Measurements from ENCODE around the gene PLA2G4C.

The PLA2G4C gene

DNA sequence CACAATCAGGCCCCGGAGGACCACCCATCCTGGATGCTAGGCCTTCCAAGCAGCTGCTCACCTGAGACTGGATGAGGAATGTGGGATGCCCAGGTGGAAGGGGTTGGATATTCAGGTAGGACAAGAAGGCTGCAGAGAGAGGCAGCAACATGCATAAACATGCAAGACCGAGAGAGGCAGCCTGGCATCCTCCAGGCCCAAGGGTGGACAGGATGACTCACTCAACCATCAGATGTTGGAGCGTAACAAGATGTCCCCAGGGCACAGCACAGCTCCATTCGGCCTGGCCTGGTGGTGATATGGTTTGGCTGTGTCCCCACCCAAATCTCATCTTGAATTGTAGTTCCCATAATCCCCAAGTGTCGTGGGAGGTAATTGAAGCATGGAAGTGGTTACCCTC, 56.8 kb downstream of the PLA2G4C start:
- TF ChIP-seq EZH2phosphoT487 (IDR thresholded peaks at IDR 0.05; ENCODE audit: borderline replicate concordance, low read length) = no peak
- TF ChIP-seq, protein P1, sequence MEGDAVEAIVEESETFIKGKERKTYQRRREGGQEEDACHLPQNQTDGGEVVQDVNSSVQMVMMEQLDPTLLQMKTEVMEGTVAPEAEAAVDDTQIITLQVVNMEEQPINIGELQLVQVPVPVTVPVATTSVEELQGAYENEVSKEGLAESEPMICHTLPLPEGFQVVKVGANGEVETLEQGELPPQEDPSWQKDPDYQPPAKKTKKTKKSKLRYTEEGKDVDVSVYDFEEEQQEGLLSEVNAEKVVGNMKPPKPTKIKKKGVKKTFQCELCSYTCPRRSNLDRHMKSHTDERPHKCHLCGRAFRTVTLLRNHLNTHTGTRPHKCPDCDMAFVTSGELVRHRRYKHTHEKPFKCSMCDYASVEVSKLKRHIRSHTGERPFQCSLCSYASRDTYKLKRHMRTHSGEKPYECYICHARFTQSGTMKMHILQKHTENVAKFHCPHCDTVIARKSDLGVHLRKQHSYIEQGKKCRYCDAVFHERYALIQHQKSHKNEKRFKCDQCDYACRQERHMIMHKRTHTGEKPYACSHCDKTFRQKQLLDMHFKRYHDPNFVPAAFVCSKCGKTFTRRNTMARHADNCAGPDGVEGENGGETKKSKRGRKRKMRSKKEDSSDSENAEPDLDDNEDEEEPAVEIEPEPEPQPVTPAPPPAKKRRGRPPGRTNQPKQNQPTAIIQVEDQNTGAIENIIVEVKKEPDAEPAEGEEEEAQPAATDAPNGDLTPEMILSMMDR (IDR thresholded peaks at IDR 0.05; ENCODE audit: low read depth, low read length, poor library complexity, severe bottlenecking) = no peak
- Histone ChIP-seq H3K9me3 (ENCODE audit: control insufficient read depth, insufficient read depth, low read length) (no peaks in the 10 kb centered on the region), H3K27ac (ENCODE audit: low read depth, low read length) (no peak overlapping the region), H3K4me1 (ENCODE audit: control insufficient read depth, low read length) (no peaks in the 10 kb centered on the region), H3K79me2 (ENCODE audit: control insufficient read depth, low read length) (no peaks in the 10 kb centered on the region), H3K4me2 (ENCODE audit: low read length) (no peak overlapping the region), H3F3A (ENCODE audit: control insufficient read depth, insufficient read depth) (no peaks in the 10 kb centered on the region), H4K20me1 (ENCODE audit: control insufficient read depth, insufficient read depth, low read depth, low read length) (no peaks in the 10 kb centered on the region), H3K36me3 (ENCODE audit: control insufficient read depth, low read length) (no peaks in the 10 kb centered on the region), H3K9me2 (replicated peaks; ENCODE audit: control insufficient read depth, low read length) (no peaks in the 10 kb centered on the region), H3K4me3 (ENCODE audit: low read length) (no peak overlapping the region), H3K27me3 (ENCODE audit: control insufficient read depth, low read length) (no peaks in the 10 kb centered on the region)

DNA sequence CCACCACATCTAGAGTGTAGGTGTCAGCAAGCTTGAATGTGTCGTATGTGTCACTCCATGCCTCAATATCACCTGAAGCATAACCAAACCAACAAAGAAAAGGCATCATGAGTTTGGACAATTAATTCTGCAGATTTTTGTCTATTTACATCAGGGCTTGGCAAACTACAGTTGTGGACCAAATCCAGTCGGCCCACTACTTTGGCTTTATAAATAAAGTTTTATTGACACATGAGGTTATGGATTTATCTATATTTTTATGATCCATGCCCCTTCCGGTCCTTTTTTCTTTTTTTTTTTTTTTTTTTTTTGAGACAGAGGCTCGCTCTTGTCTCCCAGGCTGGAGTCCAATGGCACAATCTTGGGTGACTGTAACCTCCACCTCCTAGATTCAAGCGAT, 57.5 kb downstream of the PLA2G4C start:
- Histone ChIP-seq H3K4me3 (ENCODE audit: low read length) (no peak overlapping the region), H3F3A (ENCODE audit: control insufficient read depth, insufficient read depth) (no peaks in the 10 kb centered on the region), H3K79me2 (ENCODE audit: control insufficient read depth, low read length) (no peaks in the 10 kb centered on the region), H3K4me1 (ENCODE audit: control insufficient read depth, low read length) (no peaks in the 10 kb centered on the region), H3K27ac (ENCODE audit: low read depth, low read length) (no peak overlapping the region), H3K27me3 (ENCODE audit: control insufficient read depth, low read length) (no peaks in the 10 kb centered on the region), H3K9me2 (replicated peaks; ENCODE audit: control insufficient read depth, low read length) (no peaks in the 10 kb centered on the region), H3K9me3 (ENCODE audit: control insufficient read depth, insufficient read depth, low read length) (no peaks in the 10 kb centered on the region), H4K20me1 (ENCODE audit: control insufficient read depth, insufficient read depth, low read depth, low read length) (no peaks in the 10 kb centered on the region), H3K36me3 (ENCODE audit: control insufficient read depth, low read length) (no peaks in the 10 kb centered on the region), H3K4me2 (ENCODE audit: low read length) (no peak overlapping the region)
- TF ChIP-seq, protein P1 (IDR thresholded peaks at IDR 0.05; ENCODE audit: low read depth, low read length, poor library complexity, severe bottlenecking) = no peak
- TF ChIP-seq EZH2phosphoT487 (IDR thresholded peaks at IDR 0.05; ENCODE audit: borderline replicate concordance, low read length) = no peak

DNA sequence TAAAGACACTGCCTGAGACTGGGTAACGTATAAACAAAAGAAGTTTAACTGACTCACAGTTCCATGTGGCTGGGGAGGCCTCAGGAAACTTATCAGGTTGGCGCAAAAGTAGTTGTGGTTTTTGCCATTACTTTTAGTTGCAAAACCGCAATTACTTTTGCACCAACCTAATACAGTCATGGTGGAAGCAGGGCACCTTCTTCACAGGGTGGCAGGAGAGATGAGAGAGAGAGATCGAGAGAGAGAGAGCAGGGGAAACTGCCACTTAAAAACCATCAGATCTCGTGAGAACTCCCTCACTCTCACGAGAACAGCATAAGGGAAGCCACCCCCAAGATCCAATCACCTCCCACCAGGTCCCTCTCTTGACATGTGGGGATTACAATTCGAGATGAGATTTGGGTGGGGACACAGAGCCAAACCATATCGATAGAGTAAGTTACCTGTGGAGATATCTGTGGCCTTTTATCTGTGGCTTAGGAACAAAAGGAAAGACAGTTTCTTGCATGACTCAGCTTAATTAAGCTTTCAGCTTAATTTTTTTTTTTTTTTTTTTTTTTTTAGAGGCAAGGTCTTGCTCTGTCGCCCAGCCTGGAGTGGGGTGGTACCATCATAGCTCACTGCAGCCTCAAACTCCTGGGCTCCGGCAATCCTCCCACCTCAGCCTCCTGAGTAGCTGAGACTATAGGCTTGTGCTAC, 59.1 kb downstream of the PLA2G4C start:
- Histone ChIP-seq H3K9me3 (ENCODE audit: control insufficient read depth, insufficient read depth, low read length) (no peaks in the 10 kb centered on the region), H3K27ac (ENCODE audit: low read depth, low read length) (no peak overlapping the region), H3K36me3 (ENCODE audit: control insufficient read depth, low read length) (no peaks in the 10 kb centered on the region), H3K4me3 (ENCODE audit: low read length) (no peak overlapping the region), H3F3A (ENCODE audit: control insufficient read depth, insufficient read depth) (no peaks in the 10 kb centered on the region), H3K4me2 (ENCODE audit: low read length) (no peak overlapping the region), H3K27me3 (ENCODE audit: control insufficient read depth, low read length) (no peaks in the 10 kb centered on the region), H3K9me2 (replicated peaks; ENCODE audit: control insufficient read depth, low read length) (no peaks in the 10 kb centered on the region), H4K20me1 (ENCODE audit: control insufficient read depth, insufficient read depth, low read depth, low read length) (no peaks in the 10 kb centered on the region), H3K4me1 (ENCODE audit: control insufficient read depth, low read length) (no peaks in the 10 kb centered on the region), H3K79me2 (ENCODE audit: control insufficient read depth, low read length) (no peaks in the 10 kb centered on the region)
- TF ChIP-seq EZH2phosphoT487 (IDR thresholded peaks at IDR 0.05; ENCODE audit: borderline replicate concordance, low read length) = no peak
- TF ChIP-seq, protein P1 (IDR thresholded peaks at IDR 0.05; ENCODE audit: low read depth, low read length, poor library complexity, severe bottlenecking) = no peak
